ENCODE measurements around the gene DZIP1L.

The DZIP1L gene

DNA sequence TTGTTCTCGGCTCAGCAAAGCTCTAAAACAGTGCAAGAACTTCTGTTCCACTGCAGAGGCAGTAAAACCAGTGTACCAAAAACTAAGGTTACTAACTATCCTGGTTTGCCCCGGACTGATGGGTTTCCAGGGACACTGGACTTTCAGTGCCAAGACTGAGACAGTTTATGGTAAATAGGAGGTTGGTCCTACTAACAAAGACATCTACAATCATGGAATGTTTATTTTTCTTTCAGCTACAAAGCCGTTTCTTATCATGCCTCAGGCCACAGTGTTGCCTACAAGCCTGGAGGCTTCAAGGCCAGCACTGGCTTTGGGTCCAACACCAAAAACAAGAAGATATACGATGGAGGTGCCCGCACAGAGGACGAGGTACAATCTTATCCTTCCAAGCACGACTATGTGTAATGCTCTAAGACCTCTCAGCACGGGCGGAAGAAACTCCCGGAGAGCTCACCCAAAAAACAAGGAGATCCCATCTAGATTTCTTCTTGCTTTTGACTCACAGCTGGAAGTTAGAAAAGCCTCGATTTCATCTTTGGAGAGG lies 84.6 kb downstream of the DZIP1L start:
- no peak for DNase-seq

GRCh38 chr3:138027821-138028220 lies 87.6 kb downstream of the DZIP1L start:
- DNase-seq: no peak

DNA sequence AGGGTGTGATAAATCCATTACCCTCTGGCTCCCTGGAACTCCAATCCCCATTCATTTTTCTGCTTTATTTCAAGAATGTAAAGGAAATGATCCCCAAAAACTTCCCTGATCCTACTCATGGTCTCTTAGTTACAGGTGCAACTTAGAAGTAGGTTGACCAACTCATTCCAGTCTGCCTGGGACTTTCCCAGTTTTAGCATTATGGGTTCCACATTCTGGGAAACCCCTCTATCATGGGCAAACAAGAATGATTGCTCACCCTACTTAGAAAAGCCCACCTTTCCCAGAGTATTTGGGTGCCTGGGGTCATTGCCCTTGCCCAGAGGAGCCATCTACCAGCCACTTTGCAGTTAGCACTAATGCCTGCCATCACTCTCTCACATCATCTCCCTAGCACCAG lies 89.9 kb downstream of the DZIP1L start:
- no peak for DNase-seq

DNA sequence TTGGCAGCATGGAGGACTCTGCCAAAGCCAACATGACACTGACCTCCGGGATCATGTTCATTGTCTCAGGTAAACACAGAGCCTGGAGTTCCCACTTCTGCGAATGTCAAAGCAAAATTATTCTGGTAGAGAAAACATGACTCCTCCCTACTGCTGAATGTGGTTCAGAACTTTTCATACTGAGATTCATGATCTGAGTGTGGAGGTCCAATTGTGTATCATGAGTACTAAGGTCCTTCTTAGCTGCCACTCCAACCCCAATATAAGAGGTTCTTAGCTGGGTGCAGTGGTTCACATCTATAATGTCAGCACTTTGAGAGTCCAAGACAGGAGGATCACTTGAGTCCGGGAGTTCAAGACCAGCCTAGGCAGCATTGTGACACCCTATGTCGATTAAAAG lies 91.7 kb downstream of the DZIP1L start:
- no peak for DNase-seq

GRCh38 chr3:138019281-138020069 lies 95.9 kb downstream of the DZIP1L start:
- DNase-seq: no peak

DNA sequence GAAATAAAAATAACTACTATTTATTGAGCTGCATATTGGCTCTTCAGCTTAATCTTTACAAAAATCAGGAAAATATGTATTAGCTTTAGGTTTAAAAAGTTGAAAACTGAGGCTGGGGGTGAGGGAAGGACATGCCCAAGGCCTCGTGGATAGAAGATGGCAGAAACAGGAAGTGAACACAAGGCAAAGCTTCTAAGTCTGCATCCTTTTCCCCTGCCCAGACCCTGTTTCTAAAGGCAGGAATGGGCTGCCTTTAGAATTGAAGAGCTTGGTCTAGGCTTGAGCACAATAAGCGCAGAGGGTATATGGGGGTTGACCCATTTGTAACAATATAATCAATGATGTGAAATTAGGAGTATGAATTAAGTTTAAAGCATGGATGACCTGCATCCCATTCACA lies 99.3 kb downstream of the DZIP1L start:
- DNase-seq: no peak

DNA sequence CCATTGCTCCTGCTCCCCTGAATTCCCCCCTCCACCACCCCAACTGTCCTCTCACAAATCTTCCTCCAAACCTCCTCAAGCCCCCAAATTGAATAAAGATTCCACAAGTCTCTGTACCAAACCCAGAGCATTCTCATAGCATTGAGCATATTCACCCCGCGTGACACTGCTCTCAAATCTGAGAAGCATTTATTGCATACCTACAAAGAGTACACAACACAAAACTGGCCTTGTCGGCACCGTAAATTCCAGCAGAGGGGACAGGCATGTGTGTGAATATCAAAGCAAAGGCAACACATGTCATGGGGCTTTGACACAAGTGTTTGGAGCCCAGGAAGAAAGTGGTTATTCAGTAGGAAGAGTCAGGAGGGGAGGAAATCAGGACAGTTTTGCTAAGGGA lies 102.9 kb downstream of the DZIP1L start:
- no peak for DNase-seq

Measured in amniotic stem cell (primary cell).